Stimulated activated CD4-positive, alpha-beta T cell treated with anti-CD3 and anti-CD28 coated beads, Interleukin-4, amount 100 ng/mL, for 1 hour (primary cell): ENCODE measurements around the gene CAPZB.
A peak's percentile ranks its signal among the peaks of the same experiment; 100 is the strongest.
"Not testable (repeated sequence)": the region's sequence is repeated elsewhere in the genome, so short reads cannot be mapped to it uniquely, and the experiment has no call there.

Experiments used
- DNase-seq: peaks from one replicate; pipeline ENCODE4 v3.0.0-alpha.2; 2020

CAPZB gene

DNA sequence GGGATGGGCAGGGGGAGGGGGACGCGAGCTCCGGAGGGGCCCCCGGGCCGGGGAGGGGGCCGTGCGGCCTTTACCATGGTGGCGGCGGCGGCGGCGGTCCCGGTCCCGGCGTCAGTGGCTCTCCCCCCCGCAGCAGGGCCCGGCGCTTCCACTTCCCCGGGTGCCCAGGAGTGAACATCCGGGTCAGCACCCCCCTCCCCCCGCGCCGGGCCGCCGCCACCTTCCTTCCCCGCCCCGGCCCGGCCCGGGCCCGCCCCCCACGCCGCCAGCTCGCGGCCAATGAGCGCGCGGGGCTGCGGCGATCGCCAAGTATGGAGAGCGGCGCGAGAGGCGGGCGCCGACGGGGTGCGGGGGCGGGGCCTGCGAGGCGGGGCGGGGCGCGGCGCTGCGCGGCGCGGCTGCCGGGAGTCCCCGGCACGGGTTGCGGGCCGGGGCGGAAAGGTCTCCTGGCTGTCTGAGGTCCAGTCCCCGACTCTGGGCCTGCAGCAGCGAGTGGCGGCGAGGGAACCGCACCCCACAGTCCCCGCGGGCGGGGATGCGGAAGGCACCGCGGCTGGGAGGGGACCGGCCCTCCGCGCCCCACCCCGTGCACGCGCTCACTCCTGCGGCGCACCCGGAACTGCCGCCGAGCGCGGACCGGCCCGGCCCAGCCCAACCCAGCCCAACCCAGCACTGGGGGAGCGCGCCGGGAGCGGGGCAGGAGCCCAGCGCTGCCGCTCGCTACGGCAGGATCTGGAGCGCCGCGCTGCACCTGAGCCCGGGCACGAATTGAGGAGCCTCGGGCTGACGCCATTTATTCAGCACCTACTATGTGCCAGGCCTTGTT, at the start of gene CAPZB:
CAPZB (minus strand) TSS at position 178 of the 826 bp plus-strand sequence; CDS start at position 77, 101 bp downstream.
- DNase-seq: peak; percentile 97

DNA sequence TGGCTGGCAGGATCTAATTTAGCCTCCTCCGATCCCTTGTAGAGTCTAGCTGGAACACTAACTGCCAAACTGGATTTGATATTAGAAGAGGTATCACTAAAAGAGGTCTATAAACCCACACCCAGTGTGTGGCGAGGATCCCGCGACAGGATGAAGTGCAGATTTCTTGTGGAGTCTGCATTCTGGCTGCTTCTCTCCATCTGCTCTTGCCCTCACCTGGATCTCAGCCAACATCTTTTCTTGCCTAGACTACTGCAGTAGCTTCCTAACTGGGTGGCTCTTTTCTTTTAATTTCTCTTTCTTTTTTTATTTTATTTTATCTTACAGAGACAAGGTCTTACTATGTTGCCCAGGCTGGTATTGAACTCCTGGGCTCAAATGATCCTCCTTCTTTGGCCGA, 48.9 kb upstream of the CAPZB start:
- no peak for DNase-seq

DNA sequence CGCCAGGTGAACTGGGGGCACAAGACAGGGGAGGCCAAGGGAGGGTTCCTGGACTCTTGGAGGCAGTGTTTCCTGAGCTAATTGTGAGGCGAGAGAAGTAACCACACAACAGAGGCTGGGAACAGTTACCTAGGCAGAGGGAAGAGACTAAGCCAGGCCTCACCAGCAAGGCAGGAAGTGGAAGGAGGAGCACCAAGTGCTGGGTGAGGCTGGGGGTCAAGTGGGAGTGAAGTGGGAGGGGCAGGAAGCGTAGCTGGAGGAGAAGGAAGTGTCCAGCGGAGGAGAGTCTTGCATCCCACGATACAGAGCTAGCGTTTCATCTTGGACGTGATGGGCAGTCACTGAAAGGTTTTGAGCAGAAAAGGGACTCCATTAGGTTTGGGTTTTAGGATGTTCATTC, 48.3 kb upstream of the CAPZB start:
- no peak for DNase-seq

DNA sequence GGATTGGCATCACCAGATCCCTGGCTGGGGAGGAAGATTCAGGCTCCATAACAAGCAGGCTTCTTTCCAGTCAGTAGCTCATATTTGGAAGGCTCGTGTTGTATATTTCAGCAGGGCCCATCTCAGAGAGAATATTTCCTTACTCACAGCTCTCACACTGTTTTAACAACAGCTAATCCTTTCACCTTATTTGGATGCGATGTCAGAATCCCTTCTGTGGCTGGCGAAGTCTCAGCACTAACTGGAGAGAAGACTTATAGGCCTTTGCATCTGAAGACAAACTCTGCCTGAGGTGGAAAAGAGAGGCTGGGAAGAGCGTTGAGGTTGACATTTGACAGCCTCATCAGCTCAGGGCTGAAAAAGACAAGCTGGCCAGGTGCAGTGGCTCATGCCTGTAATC, 47.2 kb upstream of the CAPZB start:
- DNase-seq: no peak

DNA sequence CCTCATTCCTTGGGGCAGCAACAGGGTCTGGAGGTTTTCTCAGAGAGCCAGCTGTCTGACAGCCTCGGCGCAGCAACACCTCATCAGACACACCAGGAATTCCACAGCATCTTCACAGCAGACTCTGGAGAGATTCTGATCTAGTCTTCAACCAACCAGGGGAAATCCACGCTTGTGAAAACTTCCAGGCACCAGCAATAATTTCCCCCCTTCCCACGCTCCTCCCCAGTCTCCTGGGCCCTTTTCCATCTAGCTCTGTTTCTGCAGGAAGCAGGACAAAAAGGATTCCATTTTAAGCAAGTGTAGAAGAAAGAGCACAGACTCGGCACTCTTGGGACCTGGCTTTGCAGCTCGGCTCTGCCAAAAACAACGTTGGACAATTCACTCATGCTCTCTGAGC, 44.3 kb upstream of the CAPZB start:
- no peak for DNase-seq

DNA sequence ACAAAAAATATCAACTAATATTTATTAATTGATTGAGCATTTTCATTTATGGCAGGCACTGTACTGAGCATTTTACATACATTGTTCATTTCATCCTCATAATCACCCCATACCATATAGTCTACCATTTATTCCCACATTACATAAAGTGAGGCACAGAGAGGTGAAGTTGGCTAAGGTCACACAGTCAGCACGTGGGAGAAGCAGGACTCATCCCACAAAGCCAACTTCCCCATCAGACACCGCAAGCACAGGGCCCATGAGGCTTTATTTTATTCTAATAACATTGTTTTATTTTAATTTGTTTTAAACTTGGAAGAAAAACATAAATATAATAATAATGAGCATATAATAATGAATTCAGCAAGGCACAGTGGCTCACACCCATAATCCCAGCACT, 43.1 kb upstream of the CAPZB start:
- DNase-seq: no peak

DNA sequence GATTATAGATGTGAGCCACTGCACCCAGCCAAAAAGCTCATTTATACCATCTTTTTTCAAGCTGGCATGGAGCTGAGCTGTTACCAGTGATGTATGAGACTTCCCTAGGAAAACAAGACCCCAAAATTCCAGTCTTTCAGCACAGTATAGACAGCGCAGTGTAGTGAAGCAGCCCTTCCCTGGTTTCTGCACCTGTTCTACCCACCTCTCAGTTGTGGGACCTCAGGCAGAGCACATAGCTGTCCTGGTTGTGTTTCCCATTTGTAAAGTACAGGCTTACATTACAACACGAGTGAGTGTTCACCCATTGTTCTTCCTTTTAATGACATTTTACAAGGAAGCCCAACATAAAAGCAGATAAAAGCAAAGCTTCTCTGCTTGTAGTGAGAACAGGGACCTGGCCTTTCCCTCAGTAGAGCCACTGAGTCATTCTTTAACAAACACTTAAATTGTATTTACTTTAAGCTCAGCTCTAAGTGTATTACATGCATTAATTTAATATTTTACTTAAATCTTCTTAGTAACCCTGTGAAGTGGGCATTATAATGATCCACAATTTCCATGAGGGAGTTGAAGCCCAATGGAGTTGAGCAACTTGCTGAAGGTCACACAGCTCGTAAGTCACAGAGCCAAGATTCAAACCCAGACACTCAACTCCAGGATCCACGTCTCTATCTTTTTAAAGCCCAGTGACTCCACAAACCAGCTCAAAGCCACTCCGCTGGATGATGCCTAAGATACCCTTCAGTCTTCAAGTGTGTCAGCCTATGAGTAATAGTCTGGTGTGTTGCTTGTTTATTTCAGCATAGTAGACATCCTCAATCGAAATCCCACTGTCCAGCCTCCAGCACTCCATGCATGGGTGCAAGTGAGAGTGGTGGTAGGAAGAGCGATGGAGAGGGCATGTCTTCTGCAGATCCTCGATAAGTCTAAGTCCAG, 40.5 kb upstream of the CAPZB start:
- no peak for DNase-seq

DNA sequence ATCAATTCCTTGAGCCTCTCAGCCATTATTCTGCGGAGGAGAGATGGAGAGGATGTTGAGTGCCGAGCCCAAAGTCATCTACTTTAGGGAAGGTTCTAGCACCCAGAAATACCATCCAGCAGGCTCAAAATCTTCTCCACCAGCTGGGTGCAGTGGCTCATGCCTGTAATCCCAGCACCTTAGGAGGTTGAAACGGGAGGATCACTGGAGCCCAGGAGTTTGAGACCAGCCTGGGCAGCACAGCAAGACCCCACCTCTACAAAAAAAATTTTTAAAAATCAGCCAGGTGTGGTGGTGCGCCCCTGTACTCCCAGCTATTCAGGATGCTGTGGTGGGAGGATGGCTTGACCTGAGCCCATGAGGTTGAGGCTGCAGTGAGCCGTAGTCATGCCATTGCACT, 39.5 kb upstream of the CAPZB start:
- DNase-seq: no peak

DNA sequence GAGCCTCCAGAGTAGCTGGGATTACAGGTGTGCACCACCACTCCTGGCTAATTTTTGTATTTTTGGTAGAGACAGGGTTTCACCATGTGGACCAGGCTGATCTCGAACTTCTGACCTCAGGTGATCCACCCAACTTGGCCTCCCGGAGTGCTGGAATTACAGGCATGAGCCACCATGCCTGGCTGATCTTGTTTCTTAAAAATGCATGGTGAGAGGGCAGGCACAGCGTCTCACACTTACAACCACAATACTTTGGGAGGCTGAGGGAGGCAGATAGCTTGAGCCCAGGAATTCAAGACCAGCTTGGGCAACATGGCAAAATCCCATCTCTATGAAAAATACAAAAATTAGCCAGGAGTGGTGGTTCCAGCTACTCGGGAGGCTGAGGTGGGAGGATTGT, 37.2 kb upstream of the CAPZB start:
- DNase-seq: not testable (repeated sequence)

DNA sequence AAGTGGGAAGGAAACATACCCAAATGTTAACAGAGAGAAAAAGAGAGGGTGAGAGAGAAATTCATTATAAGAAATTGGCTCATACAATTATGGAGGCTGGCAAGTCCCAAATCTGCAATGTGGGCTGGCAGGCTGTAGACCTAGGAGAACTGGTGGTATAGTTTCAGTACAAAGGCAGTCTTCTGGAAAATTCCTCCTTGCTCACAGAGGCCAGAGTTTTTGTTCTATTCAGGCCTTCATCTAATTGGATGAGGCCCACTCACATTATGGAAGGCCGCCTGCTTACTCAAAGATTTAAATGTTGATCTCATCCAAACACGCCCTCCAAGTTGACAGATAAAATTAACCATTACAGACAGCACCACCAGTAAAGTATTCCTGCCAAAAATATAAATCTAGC, 36.1 kb upstream of the CAPZB start:
- no peak for DNase-seq

DNA sequence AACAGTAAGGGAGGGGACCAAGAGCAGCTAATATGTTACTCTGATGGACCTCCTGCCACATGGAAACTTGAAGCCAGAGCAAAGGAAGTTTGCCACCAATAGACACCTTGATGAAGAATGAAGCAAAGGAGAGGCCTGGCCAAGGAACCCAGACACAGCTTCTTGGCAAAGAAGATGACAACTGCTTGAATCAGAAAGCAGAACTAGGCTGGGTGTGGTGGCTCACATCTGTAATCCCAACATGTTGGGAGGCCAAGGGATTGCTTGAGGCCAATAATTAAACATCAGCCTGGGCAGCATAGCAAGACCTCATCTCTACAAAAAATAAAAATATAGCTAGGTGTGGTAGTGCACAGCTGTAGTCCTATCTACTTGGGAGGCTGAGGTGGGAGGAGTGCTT, 31.7 kb upstream of the CAPZB start:
- no peak for DNase-seq

DNA sequence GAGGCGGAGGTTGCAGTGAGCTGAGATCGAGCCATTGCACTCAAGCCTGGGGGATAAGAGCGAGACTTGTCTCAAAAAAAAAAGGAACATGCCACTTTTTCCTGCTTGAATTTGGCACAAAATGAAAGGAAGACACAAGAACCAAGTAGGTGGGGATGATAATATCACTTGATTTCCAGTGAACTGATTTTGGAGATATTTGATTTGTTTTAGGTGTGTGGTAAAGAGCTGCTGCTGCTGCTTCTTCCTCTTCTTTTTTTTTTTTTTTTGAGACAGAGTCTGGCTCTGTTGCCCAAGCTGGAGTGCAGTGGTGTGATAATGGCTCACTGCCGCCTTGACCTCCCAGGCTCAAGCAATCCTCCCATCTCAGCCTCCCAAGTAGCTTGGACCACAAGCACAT, 29.9 kb upstream of the CAPZB start:
- DNase-seq: no peak

DNA sequence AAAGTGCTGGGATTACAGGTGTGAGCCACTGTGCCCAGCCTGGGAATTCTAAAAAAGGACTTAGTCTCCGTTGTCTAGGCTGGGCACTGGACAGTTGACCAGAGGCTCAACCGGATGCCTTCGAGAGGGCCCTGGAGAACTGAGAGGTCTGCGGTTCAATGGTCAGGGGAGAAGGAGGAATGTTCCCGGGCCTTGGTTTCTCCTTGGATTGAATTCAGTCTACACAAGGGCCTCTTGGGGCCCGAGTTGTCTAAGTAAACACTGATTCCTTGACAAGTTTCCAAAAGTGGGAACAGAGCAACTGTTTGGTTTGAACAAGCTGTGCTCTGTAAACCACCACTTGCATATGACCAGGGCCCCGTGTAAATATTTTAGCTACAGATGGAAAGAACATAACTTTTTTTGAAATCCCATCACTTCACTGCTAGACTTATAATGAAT, 29.1 kb upstream of the CAPZB start:
- DNase-seq: no peak

DNA sequence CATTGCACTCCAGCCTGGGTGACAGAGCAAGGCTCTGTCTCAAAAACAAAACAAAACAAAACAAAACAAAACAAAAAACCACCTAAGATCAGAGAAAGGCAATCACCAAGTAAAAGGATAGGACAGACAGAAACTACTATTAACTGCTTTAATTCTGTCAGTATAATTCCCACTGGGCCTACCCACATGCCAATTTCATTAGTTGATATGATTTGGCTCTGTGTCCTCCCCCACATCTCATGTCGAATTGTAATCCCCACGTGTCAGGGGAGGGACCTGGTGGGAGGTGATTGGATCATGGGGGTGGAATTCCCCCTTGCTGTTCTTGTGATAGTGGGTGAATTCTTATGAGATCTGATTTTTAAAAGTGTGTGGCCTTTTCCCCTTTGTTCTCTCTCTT, 27.2 kb upstream of the CAPZB start:
- DNase-seq: no peak

DNA sequence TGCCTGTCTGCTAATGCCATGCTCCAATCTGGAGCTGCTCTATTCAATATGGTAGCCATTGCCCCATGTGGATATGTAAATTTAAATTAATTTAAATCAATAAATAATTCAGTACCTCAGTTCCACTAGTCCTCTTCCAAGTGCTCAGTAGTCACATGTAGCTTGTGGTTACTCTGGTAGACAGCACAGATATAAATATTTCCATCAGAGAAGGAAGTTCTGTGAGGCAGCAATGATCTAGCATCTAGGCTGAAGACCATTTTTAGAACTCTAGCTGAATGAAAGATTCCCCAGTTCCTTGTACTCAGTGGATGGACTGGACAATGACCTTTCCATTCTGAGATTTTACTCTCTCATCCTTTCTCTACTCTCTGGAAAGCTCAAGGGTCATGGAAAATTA, 25.8 kb upstream of the CAPZB start:
- DNase-seq: no peak

DNA sequence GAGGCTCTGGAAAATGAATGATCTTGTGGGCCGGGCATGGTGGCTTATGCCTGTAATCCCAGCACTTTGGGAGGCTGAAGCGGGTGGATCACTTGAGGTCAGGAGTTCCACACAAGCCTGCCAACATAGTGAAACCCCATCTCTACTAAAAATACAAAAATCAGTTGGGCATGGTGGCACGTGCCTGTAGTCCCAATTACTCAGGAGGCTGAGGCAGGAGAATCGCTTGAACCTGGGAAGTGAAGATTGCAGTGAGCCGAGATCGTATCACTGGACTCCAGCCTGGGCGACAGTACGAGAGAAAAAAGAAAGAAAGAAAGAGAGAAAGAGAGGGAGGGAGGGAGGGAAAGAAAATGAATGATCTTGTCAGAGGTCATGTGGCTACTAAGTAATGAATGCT, 24.3 kb upstream of the CAPZB start:
- DNase-seq: not testable (repeated sequence)

DNA sequence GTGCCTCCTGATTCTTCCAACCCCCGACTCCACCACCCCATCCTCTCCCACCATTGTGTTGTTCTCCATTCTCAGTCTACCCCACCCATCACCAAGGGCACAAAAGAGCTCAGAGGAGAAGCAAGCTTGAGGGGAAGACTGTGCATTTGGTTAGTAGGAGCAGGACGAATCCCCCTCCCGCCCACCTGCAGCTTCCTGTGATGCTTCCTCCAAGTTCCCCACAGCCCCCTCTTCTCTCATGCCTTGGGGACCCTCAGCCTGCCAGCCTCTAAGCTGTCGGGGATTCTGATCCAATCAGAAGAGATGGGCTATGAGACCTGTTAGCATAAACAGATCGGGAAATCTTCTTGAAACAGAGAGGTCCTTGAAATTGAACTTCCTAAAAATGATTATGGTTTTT, 22.2 kb upstream of the CAPZB start:
- DNase-seq: no peak

DNA sequence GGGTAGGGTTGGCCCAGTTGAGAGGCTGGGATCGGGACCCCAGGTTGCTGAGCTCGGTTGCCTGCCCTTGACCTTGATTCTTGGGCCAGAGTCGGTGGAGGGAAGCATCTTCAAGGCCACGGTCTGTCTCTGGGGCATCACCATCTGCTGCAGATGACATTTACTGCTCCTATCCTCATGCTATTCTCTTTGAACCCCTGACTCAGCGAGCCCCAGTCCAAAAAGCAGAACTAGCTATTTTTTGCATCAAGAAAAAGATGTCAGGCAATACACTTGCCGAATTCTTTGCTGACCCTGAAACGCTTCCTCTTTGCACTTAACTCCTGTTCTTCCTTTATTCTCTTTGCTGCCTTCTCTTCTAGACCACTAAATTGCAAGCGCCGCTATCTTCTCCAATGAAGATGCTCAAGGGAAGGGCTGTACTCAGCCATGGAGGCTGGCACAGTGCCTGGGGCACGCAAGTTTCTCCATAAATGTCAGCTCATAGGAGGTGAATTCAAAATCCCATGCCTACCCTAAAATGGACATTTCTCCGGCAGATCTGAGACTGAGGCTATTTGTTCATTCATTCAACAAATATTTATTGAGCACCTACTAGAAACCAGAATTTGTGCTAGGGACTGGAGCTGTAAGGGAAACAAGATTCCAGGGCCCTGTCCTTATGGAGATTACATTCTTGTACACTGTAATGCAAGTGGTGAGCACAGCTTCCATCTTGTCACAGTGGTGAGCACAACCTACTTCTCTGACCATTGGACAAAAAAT, 20.5 kb upstream of the CAPZB start:
- DNase-seq: no peak

DNA sequence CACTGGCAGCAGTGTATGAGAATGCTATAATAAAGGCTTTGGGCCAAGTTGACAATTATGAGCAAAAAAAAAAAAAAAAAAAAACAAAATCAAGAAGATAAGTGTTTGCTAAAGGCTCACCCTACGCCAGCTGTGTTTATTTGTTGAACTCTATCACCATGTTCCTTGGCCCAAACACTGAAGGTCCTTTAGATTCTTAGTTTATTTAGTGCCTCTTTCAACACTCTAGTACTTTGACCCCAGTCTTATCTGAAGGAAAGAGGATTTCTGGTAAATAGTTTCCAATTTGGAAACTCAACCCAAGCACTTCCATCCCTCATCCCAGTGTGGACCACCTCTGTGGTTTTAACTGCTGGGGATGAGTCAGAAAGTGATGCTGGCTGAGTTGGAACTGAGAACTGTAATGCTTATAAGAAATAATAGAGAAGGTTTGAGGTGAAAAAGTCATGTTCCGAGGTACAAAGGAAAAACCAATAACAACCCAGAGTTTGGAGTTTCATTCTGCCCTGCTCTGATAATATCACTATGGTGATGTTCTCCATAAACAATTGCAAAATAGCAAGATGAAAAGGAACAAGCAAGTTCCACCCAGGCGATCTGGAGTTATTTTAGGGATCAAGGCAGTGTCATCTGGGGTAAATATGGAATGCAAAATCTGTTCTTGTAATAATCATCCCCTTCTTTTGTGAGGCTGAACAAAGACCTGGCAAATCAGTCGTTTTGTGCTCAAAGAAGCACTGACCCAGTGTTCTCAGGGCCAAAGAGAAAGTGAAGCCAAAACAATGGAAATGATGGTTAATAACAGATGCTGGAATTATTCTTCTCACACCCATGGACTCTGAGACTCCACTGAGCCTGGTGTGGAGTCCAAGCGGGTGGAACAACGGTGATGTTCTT, 19.7 kb upstream of the CAPZB start:
- no peak for DNase-seq

DNA sequence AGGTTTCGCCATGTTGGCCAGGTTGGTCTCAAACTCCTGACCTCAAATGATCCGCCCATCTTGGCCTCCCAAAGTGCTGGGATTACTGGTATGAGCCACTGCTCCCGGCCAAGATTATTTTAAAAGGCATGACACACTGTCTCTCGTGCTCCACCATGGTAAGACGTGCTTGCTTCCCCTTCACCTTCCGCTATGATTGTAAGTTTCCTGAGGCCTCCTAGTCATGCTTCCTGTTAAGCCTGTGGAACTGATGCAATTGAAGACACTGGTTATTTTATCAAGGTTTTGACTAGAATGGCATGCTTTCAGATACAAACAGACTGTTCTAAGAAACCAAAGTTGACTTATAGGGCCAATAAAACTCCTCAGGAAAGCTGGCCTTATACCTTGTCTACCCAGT, 16.9 kb upstream of the CAPZB start:
- DNase-seq: not testable (repeated sequence)

DNA sequence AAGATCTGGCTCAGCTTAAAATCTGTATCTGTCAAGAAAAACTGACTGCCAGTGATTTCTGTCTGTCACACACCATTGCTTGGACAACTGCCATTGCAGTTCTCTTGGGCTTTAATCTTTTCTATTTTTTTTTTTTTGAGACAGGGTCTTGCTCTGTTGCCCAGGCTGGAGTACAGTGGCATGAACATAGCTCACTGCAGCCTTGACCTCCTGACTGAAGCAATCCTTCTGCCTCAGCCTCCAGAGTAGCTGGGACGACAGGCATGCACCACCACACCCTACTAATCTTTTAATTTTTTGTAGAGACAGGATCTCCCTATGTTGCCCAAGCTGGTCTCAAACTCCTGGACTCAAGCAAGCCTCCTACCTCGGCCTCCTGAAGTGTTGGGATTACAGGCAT, 14.5 kb upstream of the CAPZB start:
- DNase-seq: not testable (repeated sequence)

DNA sequence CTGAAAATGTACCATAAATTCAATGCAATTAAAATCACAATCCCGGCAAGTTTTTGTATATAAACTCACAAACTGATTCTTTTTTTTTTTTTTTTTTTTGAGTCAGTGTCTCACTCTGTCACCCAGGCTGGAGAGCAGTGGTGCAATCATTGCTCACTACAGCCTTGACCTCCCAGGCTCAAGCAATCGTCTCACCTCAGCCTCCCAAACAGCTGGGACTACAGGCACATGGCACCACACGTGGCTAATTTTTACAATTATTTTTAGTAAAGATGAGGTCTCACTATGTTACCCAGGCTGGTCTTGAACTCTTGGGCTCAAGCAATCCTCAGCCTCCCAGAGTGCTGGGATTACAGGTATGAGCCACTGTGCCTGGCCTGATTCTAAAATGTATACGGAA, 12.1 kb upstream of the CAPZB start:
- DNase-seq: not testable (repeated sequence)
